ENCODE data around the gene EXT2.
A peak's percentile ranks its signal among the peaks of the same experiment; 100 is the strongest.

Gene EXT2

DNA sequence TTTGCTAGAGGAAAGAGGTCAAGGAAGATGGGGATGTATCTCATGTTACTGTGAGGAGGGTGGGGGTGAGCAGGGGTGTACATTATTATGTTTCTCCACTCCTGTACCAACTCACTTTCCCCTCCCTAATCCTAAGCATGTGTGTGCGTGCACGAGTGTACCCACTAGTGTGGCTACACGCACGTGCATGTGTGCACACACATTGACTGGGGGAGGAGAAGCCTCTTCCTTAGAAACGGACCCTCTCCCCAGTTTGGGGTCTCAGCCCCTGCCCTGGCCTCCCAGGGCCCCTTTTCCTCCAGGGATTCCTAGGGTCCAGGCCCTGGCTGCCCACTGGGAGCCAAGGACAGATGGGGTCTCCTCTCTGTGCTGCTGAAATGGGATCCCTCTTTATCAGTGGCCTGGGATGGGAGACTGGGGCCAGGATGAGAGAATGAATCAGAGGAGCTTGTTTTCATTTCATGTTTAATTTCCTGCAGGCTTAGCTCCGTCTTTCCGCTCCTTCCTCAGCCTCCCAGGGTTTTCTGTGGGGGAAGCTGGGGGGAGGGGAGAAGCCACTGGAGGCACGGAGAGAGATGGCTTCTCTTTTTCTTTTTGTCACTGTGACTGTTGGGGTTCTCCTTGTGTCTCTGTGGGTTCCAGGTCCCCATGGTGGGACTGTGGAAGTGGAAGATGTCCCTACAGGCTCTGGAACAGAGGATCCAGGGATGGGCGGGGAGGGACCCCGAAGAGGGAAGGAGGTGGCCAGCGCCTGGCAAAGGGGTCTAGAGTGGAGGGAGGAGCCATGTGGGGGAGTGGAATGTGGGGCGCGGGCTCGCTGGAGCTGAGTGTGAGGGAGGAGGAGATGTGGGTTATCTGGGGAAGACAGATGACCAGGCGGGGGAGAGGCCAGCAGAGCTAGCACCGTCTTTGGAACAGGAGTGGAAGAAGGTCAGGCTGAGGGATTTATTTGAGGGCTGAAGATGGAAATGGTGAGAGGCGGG, 174.2 kb downstream of the EXT2 start:
- DNase-seq: no peak

GRCh38 chr11:44270403-44271273, 175.2 kb downstream of the EXT2 start:
- no peak for DNase-seq

DNA sequence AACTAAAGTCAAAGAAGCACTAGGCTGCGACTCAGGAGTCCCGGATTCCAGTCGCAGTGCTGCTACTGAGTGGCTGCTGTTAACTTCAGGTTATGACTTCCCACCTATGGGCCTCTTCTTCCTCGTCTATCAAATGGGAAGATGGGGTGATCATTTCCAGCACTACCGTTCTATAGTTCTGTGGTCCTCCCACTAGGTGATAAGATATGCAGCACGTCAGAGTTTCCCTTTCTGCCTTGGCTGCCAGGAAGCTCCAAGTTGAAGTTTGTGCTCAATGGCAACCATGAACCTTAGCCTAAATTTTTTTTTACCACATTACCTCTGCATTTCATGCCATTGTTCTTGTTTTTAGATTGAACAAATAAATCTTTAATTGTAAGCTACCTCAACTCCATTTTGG, 175.8 kb downstream of the EXT2 start:
- DNase-seq: no peak

DNA sequence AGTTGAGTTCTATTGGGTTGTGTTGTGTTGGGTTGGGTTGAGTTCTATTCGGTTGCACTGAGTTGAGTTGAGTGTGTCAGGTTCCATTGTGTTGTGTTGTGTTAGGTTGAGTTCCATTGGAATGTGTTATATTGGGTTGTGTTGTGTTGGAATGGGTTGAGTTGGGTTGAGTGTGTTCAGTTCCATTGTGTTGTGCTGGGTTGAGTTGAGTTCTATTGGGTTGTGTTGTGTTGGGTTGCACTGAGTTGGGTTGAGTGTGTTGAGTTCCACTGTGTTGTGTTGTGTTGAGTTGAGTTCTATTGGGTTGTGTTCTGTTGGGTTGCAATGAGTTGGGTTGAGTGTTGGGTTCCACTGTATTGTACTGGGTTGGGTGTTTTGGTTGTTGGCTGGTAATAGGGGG, 178.9 kb downstream of the EXT2 start:
- no peak for DNase-seq

DNA sequence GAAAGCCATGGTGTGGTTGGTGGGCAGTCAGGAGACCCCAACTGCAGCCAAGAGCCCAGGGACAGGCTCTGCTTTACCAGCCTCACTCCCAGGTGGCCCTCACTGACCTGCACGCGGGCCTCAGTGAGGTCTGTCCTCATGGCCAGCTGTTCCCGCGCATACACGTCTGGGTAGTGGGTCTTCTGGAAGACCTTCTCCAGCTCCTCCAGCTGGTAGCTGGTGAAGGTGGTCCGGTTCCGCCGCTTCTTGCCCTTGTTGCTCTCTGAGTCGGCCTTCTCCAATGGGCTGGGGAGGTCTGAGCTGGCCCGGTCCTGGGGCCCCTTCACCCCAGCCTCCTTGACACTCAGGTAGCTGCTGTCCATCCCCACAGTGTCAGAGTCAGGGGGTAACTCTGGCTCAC, 179.8 kb downstream of the EXT2 start:
- no peak for DNase-seq

- DNase-seq: no peak
Measured at GRCh38 chr11:44275961-44276550, 180.6 kb downstream of the EXT2 start.

GRCh38 chr11:44277196-44278090, 182.0 kb downstream of the EXT2 start:
- DNase-seq: no peak

GRCh38 chr11:44279483-44279882, 184.0 kb downstream of the EXT2 start:
- DNase-seq: no peak

DNA sequence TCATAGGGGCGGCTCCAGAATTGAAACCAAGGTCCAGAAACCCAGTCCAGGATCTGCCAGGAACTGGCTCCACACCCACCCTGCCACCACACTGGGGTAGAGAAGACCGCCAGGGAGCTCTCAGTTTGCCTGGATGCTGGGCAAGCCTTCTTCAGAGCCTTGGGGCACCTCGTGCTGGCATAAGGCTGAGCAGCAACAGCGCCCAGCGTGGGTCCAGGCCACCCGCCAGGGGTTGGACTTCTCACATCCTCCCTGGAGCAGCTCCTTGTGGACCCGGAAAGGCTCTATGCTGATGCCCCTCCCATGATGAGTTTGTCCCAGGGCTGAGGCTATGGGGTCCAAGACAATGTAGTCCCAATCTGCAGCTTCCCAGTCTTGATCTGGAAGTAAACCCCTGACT, 184.8 kb downstream of the EXT2 start:
- no peak for DNase-seq

GRCh38 chr11:44281151-44281550, 185.7 kb downstream of the EXT2 start:
- no peak for DNase-seq

DNA sequence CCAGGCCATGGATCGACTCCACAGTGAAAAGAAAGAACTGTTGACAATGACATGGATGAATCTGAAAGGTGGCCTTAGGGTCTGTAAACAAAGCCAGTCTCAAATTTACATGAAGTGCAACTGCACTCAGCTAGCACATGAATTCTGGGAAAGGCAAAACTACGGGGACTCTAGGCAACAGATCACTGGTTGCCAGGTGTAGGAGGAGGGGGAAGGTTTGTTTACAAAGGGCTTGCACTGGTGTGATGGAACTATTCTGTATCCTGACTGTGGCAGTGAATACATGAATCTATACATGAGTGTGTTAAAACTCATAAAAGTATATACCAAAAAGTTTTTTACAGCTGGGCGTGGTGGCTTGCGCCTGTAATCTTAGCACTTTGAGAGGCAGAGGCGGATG, 187.1 kb downstream of the EXT2 start:
- DNase-seq: no peak

GRCh38 chr11:44285756-44286155, 190.3 kb downstream of the EXT2 start:
- no peak for DNase-seq

GRCh38 chr11:44286268-44286880, 190.9 kb downstream of the EXT2 start:
- peak; percentile 27 for DNase-seq

DNA sequence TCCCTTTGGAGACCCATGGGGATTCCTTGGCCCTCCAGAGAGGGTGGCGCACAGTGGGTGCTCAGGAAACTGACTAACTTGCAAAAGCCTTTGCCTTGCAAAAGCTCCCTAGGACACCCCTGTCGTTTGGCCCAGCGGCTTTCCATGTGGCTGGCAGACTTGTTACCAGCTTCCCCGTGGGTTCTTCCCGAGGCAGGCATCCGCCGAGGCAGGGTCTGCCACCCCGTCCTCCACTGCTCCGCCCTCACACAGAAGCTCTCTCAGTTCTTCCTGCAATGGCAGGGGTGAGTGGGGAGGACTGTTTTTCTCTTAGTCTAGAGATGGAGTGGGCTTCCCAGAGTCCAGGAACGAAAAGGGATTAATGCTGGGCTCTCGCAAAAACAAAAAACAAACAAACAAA, 191.4 kb downstream of the EXT2 start:
- DNase-seq: no peak

- DNase-seq: no peak
Measured at GRCh38 chr11:44288133-44288526, 192.7 kb downstream of the EXT2 start.

DNA sequence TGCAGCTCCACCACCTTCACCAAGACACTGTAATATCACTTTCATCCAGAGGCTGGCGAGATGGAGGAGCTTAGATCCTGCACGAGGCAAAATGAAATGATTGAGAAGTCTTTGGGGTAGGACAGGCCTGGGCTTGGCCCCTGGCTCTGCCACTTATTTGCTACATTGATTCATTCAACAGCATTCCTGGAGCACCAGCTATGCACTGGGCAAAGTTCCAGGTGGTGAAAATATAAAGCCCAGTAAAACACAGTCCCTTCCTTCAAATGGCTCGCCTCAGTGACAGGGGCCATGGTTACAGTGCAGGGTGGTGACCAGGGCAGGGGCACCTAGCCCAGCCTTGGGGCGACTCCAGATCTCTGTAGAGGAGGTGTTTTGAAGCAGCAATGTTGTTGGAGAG, 194.7 kb downstream of the EXT2 start:
- no peak for DNase-seq

Measured in NCI-H1048 (cell line).